D721Med (cell line): ENCODE results near the gene APAF1.
"Not testable (repeated sequence)": the region's sequence is repeated elsewhere in the genome, so short reads cannot be mapped to it uniquely, and the experiment has no call there.

Source experiments
- DNase-seq: peaks from one replicate; pipeline ENCODE4 v3.0.0; 2011; ENCODE audit warnings: low spot score; ENCODE audit not compliant: insufficient read length
- FAIRE-seq: peaks from 2 replicates; lab custom pipeline; 2011; peaks lifted over from hg19 to GRCh38; lab: Jason Lieb, UNC
- TF ChIP-seq, protein P1 (sequence below): IDR thresholded peaks from 2 replicates; pipeline ENCODE4 v1.5.1; 2012; ENCODE audit warnings: mild to moderate bottlenecking, control low read depth; ENCODE audit not compliant: insufficient read depth; ENCODE audit errors: missing control alignments

APAF1 gene, protein sequence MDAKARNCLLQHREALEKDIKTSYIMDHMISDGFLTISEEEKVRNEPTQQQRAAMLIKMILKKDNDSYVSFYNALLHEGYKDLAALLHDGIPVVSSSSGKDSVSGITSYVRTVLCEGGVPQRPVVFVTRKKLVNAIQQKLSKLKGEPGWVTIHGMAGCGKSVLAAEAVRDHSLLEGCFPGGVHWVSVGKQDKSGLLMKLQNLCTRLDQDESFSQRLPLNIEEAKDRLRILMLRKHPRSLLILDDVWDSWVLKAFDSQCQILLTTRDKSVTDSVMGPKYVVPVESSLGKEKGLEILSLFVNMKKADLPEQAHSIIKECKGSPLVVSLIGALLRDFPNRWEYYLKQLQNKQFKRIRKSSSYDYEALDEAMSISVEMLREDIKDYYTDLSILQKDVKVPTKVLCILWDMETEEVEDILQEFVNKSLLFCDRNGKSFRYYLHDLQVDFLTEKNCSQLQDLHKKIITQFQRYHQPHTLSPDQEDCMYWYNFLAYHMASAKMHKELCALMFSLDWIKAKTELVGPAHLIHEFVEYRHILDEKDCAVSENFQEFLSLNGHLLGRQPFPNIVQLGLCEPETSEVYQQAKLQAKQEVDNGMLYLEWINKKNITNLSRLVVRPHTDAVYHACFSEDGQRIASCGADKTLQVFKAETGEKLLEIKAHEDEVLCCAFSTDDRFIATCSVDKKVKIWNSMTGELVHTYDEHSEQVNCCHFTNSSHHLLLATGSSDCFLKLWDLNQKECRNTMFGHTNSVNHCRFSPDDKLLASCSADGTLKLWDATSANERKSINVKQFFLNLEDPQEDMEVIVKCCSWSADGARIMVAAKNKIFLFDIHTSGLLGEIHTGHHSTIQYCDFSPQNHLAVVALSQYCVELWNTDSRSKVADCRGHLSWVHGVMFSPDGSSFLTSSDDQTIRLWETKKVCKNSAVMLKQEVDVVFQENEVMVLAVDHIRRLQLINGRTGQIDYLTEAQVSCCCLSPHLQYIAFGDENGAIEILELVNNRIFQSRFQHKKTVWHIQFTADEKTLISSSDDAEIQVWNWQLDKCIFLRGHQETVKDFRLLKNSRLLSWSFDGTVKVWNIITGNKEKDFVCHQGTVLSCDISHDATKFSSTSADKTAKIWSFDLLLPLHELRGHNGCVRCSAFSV (N-terminal part only)

DNA sequence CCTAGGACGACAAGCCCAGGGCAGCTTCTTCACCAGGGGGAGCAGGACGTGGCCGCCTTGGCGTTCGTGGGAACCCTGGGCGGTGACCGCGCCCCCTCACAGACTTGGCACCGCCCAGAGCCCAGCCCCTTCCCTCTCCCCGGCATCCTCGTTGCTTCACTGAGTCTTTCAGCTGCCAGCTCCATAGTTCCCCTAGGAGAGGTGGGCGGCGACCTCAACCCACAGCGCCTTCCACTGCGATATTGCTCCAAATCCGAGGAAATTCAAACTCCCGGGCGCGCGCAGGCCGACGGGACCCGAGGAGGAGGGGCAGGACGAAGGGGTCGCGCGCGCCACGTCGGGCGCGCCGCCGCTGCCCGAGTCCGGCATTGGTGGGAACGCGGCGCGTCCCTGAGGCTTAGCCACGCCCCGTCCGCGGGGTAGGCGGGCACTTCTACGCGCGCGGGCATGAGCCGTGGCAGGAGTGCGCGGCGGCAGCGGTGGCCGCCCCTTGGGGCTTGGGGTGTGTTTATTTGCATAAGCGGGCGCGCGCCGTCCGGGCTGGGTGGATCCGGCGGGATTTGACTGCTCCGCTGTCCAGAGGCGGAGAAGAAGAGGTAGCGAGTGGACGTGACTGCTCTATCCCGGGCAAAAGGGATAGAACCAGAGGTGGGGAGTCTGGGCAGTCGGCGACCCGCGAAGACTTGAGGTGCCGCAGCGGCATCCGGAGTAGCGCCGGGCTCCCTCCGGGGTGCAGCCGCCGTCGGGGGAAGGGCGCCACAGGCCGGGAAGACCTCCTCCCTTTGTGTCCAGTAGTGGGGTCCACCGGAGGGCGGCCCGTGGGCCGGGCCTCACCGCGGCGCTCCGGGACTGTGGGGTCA, at the start of gene APAF1, which contains the start of gene IKBIP:
Gene APAF1, plus strand, starts transcription at position 579 of the 860 bp plus-strand sequence. CDS start 3,070 bp downstream, outside the sequence.
Gene IKBIP, minus strand, starts transcription at position 77 of the 860 bp plus-strand sequence. CDS start 87 bp downstream, outside the sequence.
- DNase-seq (peak; percentile 73), FAIRE-seq (no peak)
- TF ChIP-seq, protein P1, sequence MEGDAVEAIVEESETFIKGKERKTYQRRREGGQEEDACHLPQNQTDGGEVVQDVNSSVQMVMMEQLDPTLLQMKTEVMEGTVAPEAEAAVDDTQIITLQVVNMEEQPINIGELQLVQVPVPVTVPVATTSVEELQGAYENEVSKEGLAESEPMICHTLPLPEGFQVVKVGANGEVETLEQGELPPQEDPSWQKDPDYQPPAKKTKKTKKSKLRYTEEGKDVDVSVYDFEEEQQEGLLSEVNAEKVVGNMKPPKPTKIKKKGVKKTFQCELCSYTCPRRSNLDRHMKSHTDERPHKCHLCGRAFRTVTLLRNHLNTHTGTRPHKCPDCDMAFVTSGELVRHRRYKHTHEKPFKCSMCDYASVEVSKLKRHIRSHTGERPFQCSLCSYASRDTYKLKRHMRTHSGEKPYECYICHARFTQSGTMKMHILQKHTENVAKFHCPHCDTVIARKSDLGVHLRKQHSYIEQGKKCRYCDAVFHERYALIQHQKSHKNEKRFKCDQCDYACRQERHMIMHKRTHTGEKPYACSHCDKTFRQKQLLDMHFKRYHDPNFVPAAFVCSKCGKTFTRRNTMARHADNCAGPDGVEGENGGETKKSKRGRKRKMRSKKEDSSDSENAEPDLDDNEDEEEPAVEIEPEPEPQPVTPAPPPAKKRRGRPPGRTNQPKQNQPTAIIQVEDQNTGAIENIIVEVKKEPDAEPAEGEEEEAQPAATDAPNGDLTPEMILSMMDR: no peak

DNA sequence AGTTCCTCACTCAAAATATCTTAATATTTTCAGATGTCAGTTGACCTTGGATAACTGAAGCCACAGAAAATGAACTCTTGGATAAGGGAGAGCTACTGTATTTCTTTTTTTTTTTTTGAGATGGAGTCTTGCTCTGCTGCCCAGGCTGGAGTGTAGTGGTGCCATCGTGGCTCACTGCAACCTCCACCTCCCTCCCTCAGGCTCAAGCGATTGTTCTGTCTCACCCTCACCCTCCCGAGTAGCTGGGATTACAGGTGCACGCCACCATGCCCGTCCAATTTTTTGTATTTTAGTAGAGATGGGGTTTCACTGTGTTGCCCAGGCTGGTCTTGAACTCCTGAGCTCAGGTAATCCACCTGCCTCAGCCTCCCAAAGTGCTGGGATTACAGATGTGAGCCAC, 47.8 kb upstream of the APAF1 start:
- FAIRE-seq, DNase-seq: not testable (repeated sequence)

DNA sequence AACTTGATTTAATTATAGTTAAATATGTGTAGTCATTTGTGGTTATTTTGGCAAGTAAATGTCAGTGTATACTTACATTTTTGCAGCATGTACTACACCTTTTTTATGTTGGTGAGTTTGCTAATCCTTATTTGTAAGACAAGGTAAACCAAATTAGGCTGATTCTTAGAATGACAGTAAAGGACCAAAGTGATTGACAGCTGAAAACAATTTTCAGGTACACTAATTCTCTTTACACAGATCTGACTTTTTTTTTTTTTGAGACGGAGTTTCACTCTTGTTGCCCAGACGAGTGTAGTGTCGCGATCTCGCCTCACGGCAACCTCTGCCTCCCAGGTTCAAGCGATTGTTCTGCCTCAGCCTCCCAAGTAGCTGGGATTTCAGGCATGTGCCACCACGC, 43.2 kb upstream of the APAF1 start:
- TF ChIP-seq, protein P1: no peak
- DNase-seq (no peak), FAIRE-seq (no peak)

DNA sequence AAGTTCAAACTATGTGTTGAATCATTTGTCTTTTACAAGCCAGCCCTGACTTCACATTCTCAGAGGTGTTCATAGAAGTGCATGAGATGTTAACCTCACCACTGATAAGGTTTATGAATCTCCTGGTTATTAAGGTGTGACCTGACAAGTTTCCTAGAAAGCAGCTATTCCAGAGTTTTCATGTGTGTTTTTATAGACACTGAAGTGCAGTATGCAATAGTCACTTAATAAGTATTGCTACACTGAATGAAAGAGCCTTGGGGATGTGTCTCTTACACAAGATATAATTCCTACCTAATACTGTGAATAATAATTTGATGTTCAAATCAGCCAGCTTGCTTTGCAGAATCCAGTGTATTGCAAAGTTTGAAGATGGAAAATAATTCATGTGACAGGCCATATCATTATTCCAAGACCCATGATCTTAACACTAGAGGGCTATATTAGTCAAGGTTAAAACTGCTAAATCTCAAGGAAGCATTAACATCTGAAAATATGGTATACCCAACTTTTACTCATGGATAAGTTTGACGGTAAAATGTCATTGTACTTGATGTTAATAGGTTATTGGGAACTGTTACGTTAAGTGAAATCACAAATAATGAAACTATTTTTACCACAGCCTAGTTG, 38.6 kb upstream of the APAF1 start:
- TF ChIP-seq, protein P1: peak; percentile 8
- no peak for DNase-seq
- FAIRE-seq: no peak

DNA sequence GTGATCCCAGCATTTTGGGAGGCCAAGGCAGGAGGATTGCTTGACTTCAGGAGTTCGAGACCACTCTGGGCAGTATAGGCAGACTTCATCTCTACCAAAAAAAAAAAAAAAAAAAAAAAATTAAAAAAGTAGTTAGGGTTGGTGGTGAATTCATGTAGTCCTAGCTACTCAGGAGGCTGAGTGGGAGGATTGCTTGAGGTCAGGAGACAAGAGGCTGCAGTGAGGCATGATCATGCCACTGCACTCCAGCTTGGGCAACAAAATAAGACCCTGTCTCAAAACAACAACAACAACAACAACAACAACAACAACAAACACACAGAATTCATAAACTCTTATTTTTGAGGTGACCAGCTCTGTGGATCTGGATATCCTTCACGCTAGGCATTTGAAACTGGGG, 34.5 kb upstream of the APAF1 start:
- FAIRE-seq: no peak
- no peak for DNase-seq
- TF ChIP-seq, protein P1: no peak

DNA sequence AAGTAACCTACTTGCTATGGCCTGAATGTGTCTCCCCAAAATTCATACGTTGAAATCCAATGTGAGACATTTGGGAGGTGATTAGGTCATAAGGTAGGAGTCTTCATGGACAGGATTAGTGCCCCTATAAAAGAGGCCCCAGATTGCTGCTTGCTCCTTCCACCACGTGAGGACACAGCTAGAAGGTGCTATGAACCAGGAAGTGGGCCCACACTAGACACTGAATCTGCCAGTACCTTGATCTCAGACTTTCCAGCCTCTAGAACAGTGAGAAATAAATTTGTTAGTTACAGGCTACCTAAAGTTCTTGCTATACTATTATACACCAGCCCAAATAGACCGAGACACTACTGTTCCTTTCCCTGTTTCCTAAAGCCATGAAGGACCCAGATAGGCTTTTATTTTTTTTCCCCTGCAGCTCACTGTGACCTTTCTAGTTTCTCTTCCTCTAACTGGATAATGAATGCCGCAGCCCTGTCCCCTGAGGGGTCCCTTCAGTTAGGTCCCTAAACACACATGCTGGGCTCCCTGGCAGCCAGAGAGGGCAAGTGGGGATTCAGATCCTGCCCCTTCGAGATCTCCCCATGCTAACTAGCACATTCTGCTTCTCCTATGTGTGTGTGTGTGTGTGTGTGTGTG, 32.3 kb upstream of the APAF1 start:
- no peak for FAIRE-seq
- no peak for DNase-seq
- TF ChIP-seq, protein P1: no peak
